ENCODE results near the gene ALK. TPM values are rescaled to one million over a fixed set of nuclear protein-coding genes. Genes with fewer than 3 reads are reported as not detected.

The ALK gene
- total RNA-seq, 1 donor from 2014 or later, result 1.0 TPM

- no peak for DNase-seq (ENCODE audit: low spot score)
Observed at GRCh38 chr2:29544917-29545316, 376.5 kb downstream of the ALK start.

GRCh38 chr2:29544031-29544430, 377.4 kb downstream of the ALK start:
- no peak for DNase-seq (ENCODE audit: low spot score)

GRCh38 chr2:29535188-29535587, 386.2 kb downstream of the ALK start:
- no peak for DNase-seq (ENCODE audit: low spot score)

- no peak for DNase-seq (ENCODE audit: low spot score)
Observed at GRCh38 chr2:29532436-29532835, 388.9 kb downstream of the ALK start.

GRCh38 chr2:29531626-29532025, 389.8 kb downstream of the ALK start:
- DNase-seq (ENCODE audit: low spot score), result no peak

- DNase-seq (ENCODE audit: low spot score), result no peak
Observed at GRCh38 chr2:29530281-29530680, 391.1 kb downstream of the ALK start.

- no peak for DNase-seq (ENCODE audit: low spot score)
Observed at GRCh38 chr2:29528891-29529520, 392.4 kb downstream of the ALK start.

GRCh38 chr2:29528371-29528770, 393.0 kb downstream of the ALK start:
- DNase-seq (ENCODE audit: low spot score), result no peak

- no peak for DNase-seq (ENCODE audit: low spot score)
Observed at GRCh38 chr2:29527947-29528346, 393.4 kb downstream of the ALK start.

GRCh38 chr2:29526587-29527586, 394.5 kb downstream of the ALK start:
- DNase-seq (ENCODE audit: low spot score), result no peak

- no peak for DNase-seq (ENCODE audit: low spot score)
Observed at GRCh38 chr2:29525921-29526320, 395.5 kb downstream of the ALK start.

GRCh38 chr2:29524652-29525051, 396.7 kb downstream of the ALK start:
- no peak for DNase-seq (ENCODE audit: low spot score)

- DNase-seq (ENCODE audit: low spot score), result no peak
Observed at GRCh38 chr2:29522951-29523669, 398.3 kb downstream of the ALK start.

- DNase-seq (ENCODE audit: low spot score), result no peak
Observed at GRCh38 chr2:29520001-29520400, 401.4 kb downstream of the ALK start.

GRCh38 chr2:29519338-29519925, 402.0 kb downstream of the ALK start:
- no peak for DNase-seq (ENCODE audit: low spot score)

- no peak for DNase-seq (ENCODE audit: low spot score)
Observed at GRCh38 chr2:29518646-29519337, 402.6 kb downstream of the ALK start.

- DNase-seq (ENCODE audit: low spot score), result no peak
Observed at GRCh38 chr2:29518010-29518409, 403.4 kb downstream of the ALK start.

- DNase-seq (ENCODE audit: low spot score), result no peak
Observed at GRCh38 chr2:29517413-29517812, 404.0 kb downstream of the ALK start.

- no peak for DNase-seq (ENCODE audit: low spot score)
Observed at GRCh38 chr2:29516767-29517166, 404.6 kb downstream of the ALK start.

GRCh38 chr2:29509878-29510277, 411.5 kb downstream of the ALK start:
- no peak for DNase-seq (ENCODE audit: low spot score)

- no peak for DNase-seq (ENCODE audit: low spot score)
Observed at GRCh38 chr2:29509397-29509796, 412.0 kb downstream of the ALK start.
